Measurements from ENCODE around the gene AHCYL2.
A peak's percentile ranks its signal among the peaks of the same experiment; 100 is the strongest.
"Not testable (repeated sequence)": the region's sequence is repeated elsewhere in the genome, so short reads cannot be mapped to it uniquely, and the experiment has no call there.

Gene AHCYL2

GRCh38 chr7:129209067-129209926, 15.5 kb upstream of the AHCYL2 start:
- no peak for DNase-seq

GRCh38 chr7:129210256-129210988, 14.4 kb upstream of the AHCYL2 start:
- peak; percentile 74 to 78 for DNase-seq

DNA sequence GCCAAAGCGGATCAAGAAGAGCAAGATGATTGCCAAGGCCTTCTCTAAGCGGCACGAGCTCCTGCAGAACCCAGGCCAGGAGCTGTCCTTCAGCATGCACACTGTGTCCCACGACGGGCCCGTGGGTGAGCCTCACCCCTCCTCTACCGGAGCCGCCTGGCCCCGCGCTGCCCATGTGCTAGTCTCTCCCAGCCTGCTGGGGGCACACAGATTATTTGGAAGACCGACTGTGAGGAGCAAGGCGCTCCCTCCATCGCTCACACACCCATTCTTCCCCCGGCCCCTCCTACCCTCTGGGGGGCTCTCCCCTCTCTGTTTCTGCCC, 13.9 kb upstream of the AHCYL2 start:
- DNase-seq = no peak

DNA sequence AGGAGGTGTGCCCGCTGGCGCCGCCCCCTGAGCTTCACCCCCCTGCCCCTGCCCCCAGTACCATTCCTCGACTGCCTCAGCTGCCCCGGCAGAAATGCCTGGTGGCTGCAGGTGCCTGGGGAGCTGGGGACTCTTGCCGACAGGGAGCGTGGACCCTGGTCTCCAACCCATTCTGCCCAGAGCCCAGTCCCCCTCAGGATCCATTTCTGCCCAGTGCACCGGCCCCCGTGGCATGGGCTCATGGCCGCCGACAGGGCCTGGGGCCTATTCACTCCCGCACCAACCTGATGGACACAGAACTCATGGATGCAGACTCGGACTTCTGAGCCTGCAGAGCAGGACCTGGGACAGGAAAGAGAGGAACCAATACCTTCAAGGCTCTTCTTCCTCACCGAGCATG, 12.7 kb upstream of the AHCYL2 start:
- DNase-seq = no peak

DNA sequence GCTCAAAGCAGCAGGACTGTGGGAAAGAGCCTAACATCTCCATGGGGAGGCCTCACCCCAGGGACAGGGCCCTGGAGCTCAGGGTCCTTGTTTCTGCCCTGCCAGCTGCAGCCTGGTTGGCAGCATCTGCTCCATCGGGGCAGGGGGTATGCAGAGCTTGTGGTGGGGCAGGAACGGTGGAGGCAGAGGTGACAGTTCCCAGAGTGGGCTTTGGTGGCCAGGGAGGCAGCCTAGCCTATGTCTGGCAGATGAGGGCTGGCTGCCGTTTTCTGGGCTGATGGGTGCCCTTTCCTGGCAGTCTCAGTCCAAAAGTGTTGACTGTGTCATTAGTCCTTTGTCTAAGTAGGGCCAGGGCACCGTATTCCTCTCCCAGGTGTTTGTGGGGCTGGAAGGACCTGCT, 12.2 kb upstream of the AHCYL2 start:
- no peak for DNase-seq

GRCh38 chr7:129213828-129214227, 11.0 kb upstream of the AHCYL2 start:
- DNase-seq = no peak

GRCh38 chr7:129215691-129216090, 9.1 kb upstream of the AHCYL2 start:
- DNase-seq = not testable (repeated sequence)

- not testable (repeated sequence) for DNase-seq
Observed at GRCh38 chr7:129216101-129216715, 8.6 kb upstream of the AHCYL2 start.

DNA sequence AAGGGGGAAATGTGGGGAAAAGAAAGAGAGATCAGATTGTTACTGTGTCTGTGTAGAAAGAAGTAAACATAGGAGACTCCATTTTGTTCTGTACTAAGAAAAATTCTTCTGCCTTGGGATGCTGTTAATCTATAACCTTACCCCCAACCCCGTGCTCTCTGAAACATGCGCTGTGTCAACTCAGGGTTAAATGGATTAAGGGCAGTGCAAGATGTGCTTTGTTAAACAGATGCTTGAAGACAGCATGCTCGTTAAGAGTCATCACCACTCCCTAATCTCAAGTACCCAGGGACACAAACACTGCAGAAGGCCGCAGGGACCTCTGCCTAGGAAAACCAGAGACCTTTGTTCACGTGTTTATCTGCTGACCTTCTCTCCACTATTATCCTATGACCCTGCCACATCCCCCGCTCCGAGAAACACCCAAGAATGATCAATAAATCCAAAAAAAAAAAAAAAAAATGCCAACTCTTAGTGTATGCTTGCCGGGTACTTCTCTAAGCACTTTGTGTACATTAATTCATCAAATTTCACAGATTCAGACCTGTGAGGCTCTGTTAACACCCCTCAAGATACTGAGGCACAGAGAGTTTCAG, 7.9 kb upstream of the AHCYL2 start:
- not testable (repeated sequence) for DNase-seq

- peak; percentile 79 to 80 for DNase-seq
Observed at GRCh38 chr7:129218514-129219062, 6.2 kb upstream of the AHCYL2 start.

- DNase-seq = not testable (repeated sequence)
Observed at GRCh38 chr7:129219166-129219565, 5.7 kb upstream of the AHCYL2 start.

GRCh38 chr7:129222064-129222463, 2.8 kb upstream of the AHCYL2 start:
- DNase-seq = no peak

GRCh38 chr7:129225206-129225930, 538 bp downstream of the AHCYL2 start:
- peak; percentile 42 to 48 for DNase-seq

GRCh38 chr7:129225931-129226572, 1.2 kb downstream of the AHCYL2 start:
- no peak for DNase-seq

DNA sequence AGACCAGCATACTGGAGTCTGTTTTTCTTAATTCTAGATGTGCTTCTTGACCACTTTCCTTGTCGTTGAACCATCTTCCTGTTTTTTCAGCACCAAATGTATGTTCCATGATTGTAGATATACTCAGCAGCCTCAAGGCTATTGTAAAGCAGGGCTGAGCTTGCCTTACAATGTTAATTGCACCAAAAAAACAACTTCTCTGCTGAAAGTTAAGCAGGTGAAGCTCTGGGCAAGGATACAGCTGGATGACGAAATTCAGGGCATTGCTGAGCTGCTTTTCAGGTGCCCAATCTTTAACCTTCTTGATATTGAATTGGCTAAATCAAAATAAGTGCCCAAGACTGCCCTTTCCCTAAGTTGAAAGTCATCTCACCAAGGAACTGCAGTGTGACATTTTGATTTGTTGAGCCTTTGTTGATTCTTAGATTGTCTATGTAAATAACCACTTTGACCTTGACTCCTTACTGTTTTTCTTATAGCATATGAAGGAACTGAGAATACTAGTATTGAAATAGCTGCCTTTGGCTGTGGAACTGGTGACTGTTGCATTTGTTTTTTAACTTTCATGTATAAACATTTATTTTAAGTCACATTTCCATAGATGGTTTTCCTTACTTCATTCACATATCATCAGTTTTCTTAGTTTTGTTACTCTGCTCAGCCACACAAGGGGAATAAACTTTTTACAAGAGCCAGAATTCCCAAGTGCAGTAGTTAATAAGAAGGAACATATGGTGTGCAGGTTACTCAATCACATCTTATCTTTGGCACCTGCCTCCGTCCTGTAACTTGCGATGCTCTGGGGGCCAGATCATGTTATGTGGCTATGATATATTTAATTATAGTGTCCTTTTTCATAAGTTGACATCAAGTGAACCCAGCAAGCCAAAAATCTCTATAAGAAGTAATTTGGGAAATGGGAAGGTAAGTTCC, 3.1 kb downstream of the AHCYL2 start:
- no peak for DNase-seq

- no peak for DNase-seq
Observed at GRCh38 chr7:129228633-129229032, 3.8 kb downstream of the AHCYL2 start.

DNA sequence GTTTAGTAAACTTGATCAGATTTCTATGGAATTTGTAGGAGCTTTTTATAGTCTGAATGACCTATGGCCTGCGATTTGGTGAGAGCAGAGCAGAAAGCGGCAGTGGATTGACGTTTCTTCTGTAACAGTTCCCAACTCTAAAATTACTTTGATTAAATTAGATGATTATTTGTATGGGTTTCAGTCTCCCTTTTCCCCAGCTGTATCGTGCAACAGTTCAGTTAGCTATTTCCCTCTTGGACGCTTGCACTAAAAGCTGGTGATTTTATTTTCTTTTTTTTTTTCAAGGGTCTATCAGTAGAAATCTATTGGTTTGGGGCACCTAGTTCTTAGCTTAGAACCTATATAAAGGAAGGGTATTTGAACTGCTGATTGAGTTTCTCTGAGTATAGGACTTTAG, 6.8 kb downstream of the AHCYL2 start:
- DNase-seq = no peak

- DNase-seq = no peak
Observed at GRCh38 chr7:129238546-129238945, 13.7 kb downstream of the AHCYL2 start.

DNA sequence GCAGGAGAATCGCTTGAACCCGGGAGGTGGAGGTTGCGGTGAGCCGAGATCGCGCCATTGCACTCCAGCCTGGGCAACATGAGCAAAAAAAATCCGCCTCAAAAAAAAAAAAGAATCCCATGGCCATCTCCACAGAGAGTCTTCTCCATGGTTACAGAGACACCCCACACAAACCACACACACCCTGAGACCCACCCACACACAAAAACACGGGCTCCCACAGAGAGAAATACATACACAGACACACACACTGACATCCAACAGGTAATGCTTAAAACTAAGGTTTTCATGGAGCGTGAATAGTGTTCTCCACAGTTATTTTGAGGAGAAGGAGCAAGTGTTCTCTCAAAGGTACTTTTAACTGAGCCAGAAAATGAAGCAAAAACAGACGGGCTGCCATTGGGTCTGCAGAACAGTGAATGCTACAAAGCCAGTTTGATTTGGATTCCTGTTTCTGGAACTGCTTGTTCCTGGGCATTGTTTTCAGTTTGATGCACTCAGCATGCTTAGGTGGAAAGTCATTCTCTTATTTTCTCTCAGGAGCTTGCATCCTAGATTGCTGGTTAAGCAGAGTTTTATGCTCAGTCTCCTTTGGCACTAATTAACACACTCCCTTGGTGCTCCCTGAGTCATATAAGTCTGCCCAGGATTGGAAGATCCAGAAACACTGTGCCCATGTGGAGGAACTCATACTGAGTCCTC, 15.4 kb downstream of the AHCYL2 start:
- no peak for DNase-seq

DNA sequence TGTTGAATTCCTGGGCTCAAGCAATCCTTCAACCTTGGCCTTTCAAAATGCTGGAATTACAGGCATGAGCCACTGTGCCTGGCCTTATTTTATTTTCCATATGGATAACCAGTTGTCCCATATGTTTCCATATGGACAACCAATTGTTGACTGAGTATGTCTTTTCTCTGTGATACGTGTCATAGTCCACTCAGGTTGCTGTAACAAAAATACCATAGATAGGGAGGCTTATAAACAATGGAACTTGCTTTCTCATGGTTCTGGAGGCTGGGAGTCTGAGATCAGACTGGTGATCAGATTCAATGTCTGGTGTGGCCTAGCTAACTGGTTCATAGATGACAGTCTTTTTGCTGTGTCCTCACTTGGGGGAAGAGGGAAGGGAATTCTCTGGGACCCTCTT, 19.4 kb downstream of the AHCYL2 start:
- DNase-seq = no peak
